ENCODE measurements around the gene C8G. TPM values are rescaled to one million over a fixed set of nuclear protein-coding genes. Genes with fewer than 3 reads are reported as not detected.

The C8G gene
- total and polyA plus RNA-seq, 2 of the 8 experiments (the other 6 are each of a cell fraction or from before 2014, with no cell fraction given): 0.62 to 0.80 TPM

DNA sequence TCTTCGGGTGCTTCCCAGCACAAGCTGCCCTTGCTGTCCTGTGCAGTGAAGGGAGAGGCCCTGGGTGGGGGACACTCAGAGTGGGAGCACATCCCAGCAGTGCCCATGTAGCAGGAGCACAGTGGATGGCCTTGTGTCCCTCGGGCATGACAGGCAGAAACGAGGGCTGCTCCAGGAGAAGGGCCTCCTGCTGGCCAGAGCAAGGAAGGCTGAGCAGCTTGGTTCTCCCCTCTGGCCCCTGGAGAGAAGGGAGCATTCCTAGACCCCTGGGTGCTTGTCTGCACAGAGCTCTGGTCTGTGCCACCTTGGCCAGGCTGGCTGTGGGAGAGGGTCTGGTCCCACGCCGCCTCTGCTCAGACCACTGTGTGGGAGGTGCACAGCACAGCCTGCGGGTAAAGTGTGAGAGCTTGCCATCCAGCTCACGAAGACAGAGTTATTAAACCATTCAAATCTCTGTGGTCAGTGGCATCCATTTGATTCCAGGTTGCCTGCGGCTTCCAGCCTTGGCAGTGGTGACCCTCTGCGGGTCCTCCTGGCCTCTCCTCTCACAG is 18.8 kb upstream of the C8G start:
- peaks cover 5% of the 10 kb centered on the region; the same call in 1 of the 2 replicates for H3K79me1 ChIP-seq (ENCODE audit: low read depth, low read length)
- H2AFZ ChIP-seq (ENCODE audit: low read length): no peak overlapping the region
- no peak overlapping the region for H3K18ac ChIP-seq (ENCODE audit: extremely low read depth, low read length)
- no peak for DNase-seq (ENCODE audit: low read depth in 1 of 2, low spot score in 2 of 2)
- H2BK20ac ChIP-seq (ENCODE audit: low read length): no peak overlapping the region
- H3K4ac ChIP-seq (replicated peaks; ENCODE audit: insufficient read length, low read depth, low read length): no peak overlapping the region
- H2BK5ac ChIP-seq (ENCODE audit: low read depth, low read length): no peak overlapping the region
- H3K36me3 ChIP-seq (ENCODE audit: control insufficient read depth in 2 of 4, insufficient read depth in 4 of 4, low read length in 3 of 4): peaks cover 8 to 28% (median 21%) of the 10 kb centered on the region in 4 experiments; a peak in 7 of 8 replicates
- H3K27me3 ChIP-seq (replicated peaks in 1 of 4; ENCODE audit: control insufficient read depth in 3 of 4, extremely low read depth in 1 of 4, insufficient read depth in 3 of 4, low read length in 3 of 4): no peaks in the 10 kb centered on the region
- H4K8ac ChIP-seq (ENCODE audit: extremely low read depth, insufficient read depth, low read length): peak overlapping the region; percentile 48; the same call in 1 of the 2 replicates
- H3K79me2 ChIP-seq (ENCODE audit: control insufficient read depth in 1 of 2, insufficient read depth in 2 of 2, low read length in 2 of 2): no peaks in the 10 kb centered on the region
- no peak overlapping the region for H3K14ac ChIP-seq (ENCODE audit: insufficient read length)
- no peak overlapping the region for H4K5ac ChIP-seq (ENCODE audit: insufficient read length, low read depth, low read length)
- H2AK5ac ChIP-seq (ENCODE audit: low read depth, low read length): no peak overlapping the region
- no peaks in the 10 kb centered on the region for H3K4me1 ChIP-seq (replicated peaks in 1 of 4; ENCODE audit: control insufficient read depth in 3 of 4, insufficient read depth in 4 of 4, low read length in 3 of 4)
- TF ChIP-seq, protein P1, sequence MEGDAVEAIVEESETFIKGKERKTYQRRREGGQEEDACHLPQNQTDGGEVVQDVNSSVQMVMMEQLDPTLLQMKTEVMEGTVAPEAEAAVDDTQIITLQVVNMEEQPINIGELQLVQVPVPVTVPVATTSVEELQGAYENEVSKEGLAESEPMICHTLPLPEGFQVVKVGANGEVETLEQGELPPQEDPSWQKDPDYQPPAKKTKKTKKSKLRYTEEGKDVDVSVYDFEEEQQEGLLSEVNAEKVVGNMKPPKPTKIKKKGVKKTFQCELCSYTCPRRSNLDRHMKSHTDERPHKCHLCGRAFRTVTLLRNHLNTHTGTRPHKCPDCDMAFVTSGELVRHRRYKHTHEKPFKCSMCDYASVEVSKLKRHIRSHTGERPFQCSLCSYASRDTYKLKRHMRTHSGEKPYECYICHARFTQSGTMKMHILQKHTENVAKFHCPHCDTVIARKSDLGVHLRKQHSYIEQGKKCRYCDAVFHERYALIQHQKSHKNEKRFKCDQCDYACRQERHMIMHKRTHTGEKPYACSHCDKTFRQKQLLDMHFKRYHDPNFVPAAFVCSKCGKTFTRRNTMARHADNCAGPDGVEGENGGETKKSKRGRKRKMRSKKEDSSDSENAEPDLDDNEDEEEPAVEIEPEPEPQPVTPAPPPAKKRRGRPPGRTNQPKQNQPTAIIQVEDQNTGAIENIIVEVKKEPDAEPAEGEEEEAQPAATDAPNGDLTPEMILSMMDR (IDR thresholded peaks at IDR 0.05; ENCODE audit: control extremely low read depth in 1 of 3, insufficient read depth in 1 of 3, low read depth in 1 of 3, low read length in 3 of 3): peak in 1 of 3 experiments; percentile 7; a peak in 1 of 4 replicates
- TF ChIP-seq GABPA (IDR thresholded peaks at IDR 0.05; ENCODE audit: borderline replicate concordance, insufficient read depth, low read length) (no peak), JUN (IDR thresholded peaks at IDR 0.05; ENCODE audit: low read depth, low read length) (no peak)
- no peak for FAIRE-seq
- H3K4me2 ChIP-seq (ENCODE audit: insufficient read depth in 1 of 2, low read depth in 2 of 2, low read length in 2 of 2): no peak overlapping the region
- H3K56ac ChIP-seq (replicated peaks; ENCODE audit: insufficient read length, low read depth, low read length): no peak overlapping the region
- no peak overlapping the region for H3K23ac ChIP-seq (ENCODE audit: insufficient read length)
- ChIA-PET CTCF (ENCODE audit: partially characterized antibody) (interaction anchor here (0.6 to 4.3 kb wide), 9 partner anchors 10 to 103 kb away, joined by 3 to 16 read pairs (median 4); partner anchors contain the start of gene AJM1), POLR2A (ENCODE audit: partially characterized antibody) (interaction anchor here (0.8 to 1.8 kb wide), 5 partner anchors 12 to 69 kb away, joined by 3 to 5 read pairs (median 3); no protein-coding TSS in a partner anchor)
- no peak overlapping the region for H3K4me3 ChIP-seq (ENCODE audit: extremely low read depth in 1 of 4, insufficient read depth in 2 of 4, low read depth in 3 of 4, low read length in 4 of 4)
- H4K20me1 ChIP-seq (replicated peaks in 1 of 2; ENCODE audit: control insufficient read depth in 1 of 2, insufficient read depth in 2 of 2, low read length in 2 of 2): peaks cover 0 to 12% of the 10 kb centered on the region in 2 experiments
- whole genome bisulfite sequencing, 2 experiments (ENCODE audit: extremely low coverage in 1 of 2, insufficient coverage in 1 of 2, insufficient read length in 1 of 2, insufficient replicate concordance in 2 of 2, low coverage in 1 of 2, low lambda C conversion rate in 2 of 2, missing lambda C conversion rate in 1 of 2): 90% methylated on average over 9 of the region's 9 CpGs; no CpG with 5 or more reads in 1 of the 2 experiments
- no peak overlapping the region for H3K27ac ChIP-seq (ENCODE audit: low read depth, low read length)
- H2BK12ac ChIP-seq (ENCODE audit: low read depth, low read length): no peak overlapping the region
- no peak overlapping the region for H4K91ac ChIP-seq (replicated peaks; ENCODE audit: insufficient read length, low read length)
- no peak overlapping the region for H2BK120ac ChIP-seq (replicated peaks; ENCODE audit: low read depth, low read length)
- H3K9ac ChIP-seq (replicated peaks in 1 of 4; ENCODE audit: extremely low read depth in 1 of 4, low read depth in 3 of 4, low read length in 3 of 4): no peak overlapping the region
- H3K23me2 ChIP-seq (ENCODE audit: low read depth, low read length): no peaks in the 10 kb centered on the region
- no peaks in the 10 kb centered on the region for H3K9me3 ChIP-seq (ENCODE audit: insufficient read depth in 2 of 2, low read depth in 1 of 2, low read length in 1 of 2)
- no peak overlapping the region for H2BK15ac ChIP-seq (ENCODE audit: low read length)
